ENCODE data around the gene C3orf33. TPM values are rescaled to one million over a fixed set of nuclear protein-coding genes. Genes with fewer than 3 reads are reported as not detected.

Gene C3orf33
- total and polyA plus RNA-seq, 2 of the 13 experiments (the other 11 are each of a cell fraction or from before 2014, with no cell fraction given): 9.2 to 12.6 TPM

DNA sequence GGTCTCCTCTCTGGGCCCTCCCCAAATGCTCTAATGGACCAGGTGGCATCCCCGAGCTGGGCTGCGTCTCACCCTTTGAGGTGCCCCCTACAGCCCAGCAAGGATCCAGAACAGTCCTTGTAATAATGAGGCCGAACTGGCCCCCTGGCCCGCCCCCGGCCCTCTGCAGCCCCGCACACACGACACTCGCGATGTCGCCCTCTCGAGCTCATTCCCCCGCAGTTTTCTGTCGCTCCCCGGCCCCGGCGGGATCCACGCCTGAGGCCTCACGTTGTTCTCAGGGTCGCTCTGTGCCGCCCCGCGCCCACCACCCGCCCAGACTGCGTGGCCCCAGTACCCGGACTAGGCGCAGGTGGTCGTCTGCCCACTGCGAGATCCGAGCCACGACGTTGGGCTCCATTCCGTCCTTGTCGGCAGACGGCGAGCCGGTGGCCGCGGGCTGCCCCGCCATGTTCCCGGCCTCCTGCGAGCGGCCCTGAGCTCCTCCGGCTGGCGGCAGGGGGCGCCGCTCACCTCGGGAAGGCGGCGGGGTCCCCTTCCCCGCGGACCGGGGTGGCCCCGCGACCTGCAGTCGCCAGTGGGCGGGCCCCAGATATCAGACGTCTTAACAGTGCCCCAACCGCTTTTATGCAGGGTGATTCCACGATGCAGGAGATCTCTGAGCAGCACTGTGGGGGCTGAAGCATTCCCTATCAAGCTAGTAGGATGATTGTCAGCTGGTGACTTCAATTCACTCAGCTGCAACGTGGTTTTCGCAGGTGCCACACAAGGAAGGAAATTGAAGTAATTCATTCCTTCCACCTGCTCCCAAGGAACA lies at the start of gene C3orf33 (continued):
- TF ChIP-seq ZHX2 (IDR thresholded peaks at IDR 0.05; ENCODE audit: low read depth) (no peak; the same call in 1 of the 2 replicates), ZHX2 (CRISPR knock-in tag; IDR thresholded peaks at IDR 0.05; ENCODE audit: borderline replicate concordance) (peak; percentile 53; the same call in 1 of the 2 replicates), EEA1 (CRISPR knock-in tag; IDR thresholded peaks at IDR 0.05; ENCODE audit: borderline replicate concordance) (no peak), ETS1 (CRISPR knock-in tag; IDR thresholded peaks at IDR 0.05) (no peak), KDM3A (CRISPR knock-in tag; IDR thresholded peaks at IDR 0.05; ENCODE audit: low read depth) (0 out of 2 replicates have a peak, but pooled peaks have one; percentile 52), SIN3B (IDR thresholded peaks at IDR 0.05; ENCODE audit: low read length) (no peak), ZBTB42 (CRISPR knock-in tag; IDR thresholded peaks at IDR 0.05) (no peak), MLX (CRISPR knock-in tag; IDR thresholded peaks at IDR 0.05) (0 out of 2 replicates have a peak, but pooled peaks have one; percentile 21), RARA (CRISPR knock-in tag; IDR thresholded peaks at IDR 0.05) (0 out of 2 replicates have a peak, but pooled peaks have one; percentile 7), ELF1 (CRISPR knock-in tag; IDR thresholded peaks at IDR 0.05) (no peak), DBP (CRISPR knock-in tag; IDR thresholded peaks at IDR 0.05; ENCODE audit: not compliant biosample characterization) (no peak), DMAP1 (CRISPR knock-in tag; IDR thresholded peaks at IDR 0.05) (0 out of 2 replicates have a peak, but pooled peaks have one; percentile 46), ZNF552 (CRISPR knock-in tag; IDR thresholded peaks at IDR 0.05; ENCODE audit: borderline replicate concordance) (no peak), ZNF44 (CRISPR knock-in tag; IDR thresholded peaks at IDR 0.05) (no peak), ZNF446 (CRISPR knock-in tag; IDR thresholded peaks at IDR 0.05) (peak; percentile 89; the same call in 1 of the 2 replicates), ASH2L (IDR thresholded peaks at IDR 0.05; ENCODE audit: insufficient read length, low read depth, low read length) (peak; percentile 73), ZNF598 (CRISPR knock-in tag; IDR thresholded peaks at IDR 0.05; ENCODE audit: borderline replicate concordance) (peak; percentile 60)
- TF ChIP-seq, protein P1, sequence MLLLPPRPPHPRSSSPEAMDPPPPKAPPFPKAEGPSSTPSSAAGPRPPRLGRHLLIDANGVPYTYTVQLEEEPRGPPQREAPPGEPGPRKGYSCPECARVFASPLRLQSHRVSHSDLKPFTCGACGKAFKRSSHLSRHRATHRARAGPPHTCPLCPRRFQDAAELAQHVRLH (CRISPR knock-in tag; IDR thresholded peaks at IDR 0.05; ENCODE audit: borderline replicate concordance, low read depth): peak; percentile 82; the same call in 1 of the 2 replicates
- TF ChIP-seq, protein P2, sequence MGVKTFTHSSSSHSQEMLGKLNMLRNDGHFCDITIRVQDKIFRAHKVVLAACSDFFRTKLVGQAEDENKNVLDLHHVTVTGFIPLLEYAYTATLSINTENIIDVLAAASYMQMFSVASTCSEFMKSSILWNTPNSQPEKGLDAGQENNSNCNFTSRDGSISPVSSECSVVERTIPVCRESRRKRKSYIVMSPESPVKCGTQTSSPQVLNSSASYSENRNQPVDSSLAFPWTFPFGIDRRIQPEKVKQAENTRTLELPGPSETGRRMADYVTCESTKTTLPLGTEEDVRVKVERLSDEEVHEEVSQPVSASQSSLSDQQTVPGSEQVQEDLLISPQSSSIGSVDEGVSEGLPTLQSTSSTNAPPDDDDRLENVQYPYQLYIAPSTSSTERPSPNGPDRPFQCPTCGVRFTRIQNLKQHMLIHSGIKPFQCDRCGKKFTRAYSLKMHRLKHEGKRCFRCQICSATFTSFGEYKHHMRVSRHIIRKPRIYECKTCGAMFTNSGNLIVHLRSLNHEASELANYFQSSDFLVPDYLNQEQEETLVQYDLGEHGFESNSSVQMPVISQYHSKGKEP (CRISPR knock-in tag; IDR thresholded peaks at IDR 0.05): peak; percentile 42; the same call in 1 of the 2 replicates

All from HepG2 (cell line).